ENCODE measurements around the gene GJA9. TPM values are rescaled to one million over a fixed set of nuclear protein-coding genes. Genes with fewer than 3 reads are reported as not detected.
"Not testable (repeated sequence)": the region's sequence is repeated elsewhere in the genome, so short reads cannot be mapped to it uniquely, and the experiment has no call there.

Gene GJA9
- polyA plus RNA-seq (ENCODE audit: insufficient read length) = 0.76 TPM
- long read RNA-seq, donor 1 = 0 reads
- long read RNA-seq, donor 2, partial matches to known transcripts = 0 of 4 reads
- long read RNA-seq, donor 2, other reads (novel, unspliced or antisense) = 0 of 4 reads
- long read RNA-seq, donor 3 = 0 reads
- long read RNA-seq, donor 4 = 0 reads
- long read RNA-seq, donor 5 = 0 reads
- long read RNA-seq, donor 6 = 0 reads
- long read RNA-seq, donor 7, partial matches to known transcripts = 0 of 1 reads
- long read RNA-seq, donor 7, other reads (novel, unspliced or antisense) = 0 of 1 reads
- long read RNA-seq, donor 8, partial matches to known transcripts = 0 of 1 reads
- long read RNA-seq, donor 8, other reads (novel, unspliced or antisense) = 0 of 1 reads

DNA sequence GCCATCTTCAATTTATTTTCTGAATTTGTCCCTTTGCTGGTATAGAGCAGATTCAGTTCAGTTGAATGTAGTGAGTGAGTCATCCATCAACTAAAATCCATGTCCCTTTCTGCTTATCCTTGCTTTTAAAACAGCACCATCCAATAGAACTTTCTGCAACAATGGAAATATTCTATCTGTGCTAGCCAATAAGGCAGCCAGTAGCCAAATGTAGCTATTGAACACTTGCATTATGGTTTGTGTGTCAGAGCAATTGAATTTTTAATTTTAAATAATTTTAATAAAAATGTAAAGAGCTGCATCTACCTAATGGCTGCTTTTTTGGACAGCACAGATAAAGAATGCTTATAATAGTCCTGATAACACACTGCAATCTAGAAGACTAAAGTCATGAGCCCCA is at the start of gene GJA9:
Gene GJA9, minus strand, starts transcription at position 101 of the 400 bp plus-strand sequence. CDS start 5,489 bp downstream, outside the sequence.
- DNase-seq = no peak

DNA sequence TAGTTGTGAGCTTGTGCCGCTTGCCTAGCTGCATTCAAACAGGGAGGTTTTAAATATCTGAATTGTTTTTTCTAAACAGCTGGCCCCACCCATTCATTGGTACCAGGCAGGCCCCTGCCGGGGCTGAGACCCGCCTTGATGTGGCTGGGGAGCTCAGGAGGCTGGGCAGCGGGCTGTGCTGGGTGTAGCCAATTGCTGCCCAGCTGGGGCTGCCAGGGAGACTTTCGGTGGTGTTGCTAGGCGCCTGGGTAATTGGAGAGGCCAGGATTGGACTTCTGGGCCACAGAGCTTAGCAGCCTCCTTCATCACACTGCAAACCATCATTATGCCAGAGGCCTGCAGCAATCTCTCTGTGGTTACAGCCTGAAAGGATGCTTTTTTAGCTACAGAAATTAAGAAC is 48.1 kb upstream of the GJA9 start:
- DNase-seq = no peak

DNA sequence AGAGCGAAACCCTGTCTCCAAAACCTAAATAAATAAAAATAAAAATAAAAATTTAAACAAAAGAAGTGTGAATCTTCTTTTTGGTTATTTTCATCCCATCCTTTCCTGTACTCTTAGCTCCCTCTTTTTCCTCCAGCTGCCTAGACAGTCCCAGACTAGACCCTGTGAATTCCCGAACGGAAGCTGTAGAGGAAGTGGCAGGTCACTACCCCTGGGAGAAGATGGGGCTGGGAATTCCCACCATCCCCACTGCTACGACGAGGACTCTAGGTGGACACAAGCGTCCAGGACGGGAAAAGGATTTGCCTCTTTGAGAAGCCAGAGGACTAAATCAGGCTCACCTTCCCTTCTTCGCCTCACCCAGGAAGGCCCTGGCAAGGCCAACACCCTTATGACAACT is 47.7 kb upstream of the GJA9 start:
- DNase-seq = no peak

DNA sequence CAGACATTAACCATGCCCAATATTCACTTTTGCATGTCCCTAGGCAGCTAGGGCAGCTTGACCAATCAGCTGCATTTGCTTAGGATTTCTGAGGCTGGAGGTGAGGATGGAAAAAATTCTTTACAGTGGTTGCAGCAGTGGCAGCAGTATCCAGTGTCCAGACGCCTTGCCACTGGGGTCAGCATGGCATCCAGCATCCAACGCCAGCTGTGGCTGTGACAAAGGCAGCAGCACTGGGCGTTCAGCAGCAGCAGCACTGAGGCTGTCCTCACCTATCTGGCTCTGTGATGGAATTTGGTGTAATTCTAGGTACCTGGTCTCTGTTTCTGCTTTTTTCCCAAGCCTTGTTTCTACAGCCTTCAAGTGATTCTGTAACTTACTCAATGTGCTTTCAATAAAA is 44.7 kb upstream of the GJA9 start:
- DNase-seq = no peak

DNA sequence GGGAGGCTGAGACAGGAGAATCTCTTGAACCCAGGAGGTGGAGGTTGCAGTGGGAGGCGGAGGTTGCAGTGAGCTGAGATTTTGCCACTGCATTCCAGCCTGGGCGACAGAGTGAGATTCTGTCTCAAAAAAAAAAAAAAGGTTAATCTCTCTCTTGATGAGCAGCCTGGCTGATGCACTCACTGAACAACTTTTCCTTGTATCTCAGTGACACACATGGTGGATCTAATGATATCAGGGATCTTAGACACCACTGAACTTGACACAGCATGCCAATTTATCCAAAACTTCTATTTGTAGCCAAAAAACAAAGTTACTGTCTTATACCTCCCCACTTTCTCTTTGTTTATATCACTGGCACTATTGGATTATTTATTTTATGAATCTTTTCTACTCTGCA is 44.0 kb upstream of the GJA9 start:
- no peak for DNase-seq

DNA sequence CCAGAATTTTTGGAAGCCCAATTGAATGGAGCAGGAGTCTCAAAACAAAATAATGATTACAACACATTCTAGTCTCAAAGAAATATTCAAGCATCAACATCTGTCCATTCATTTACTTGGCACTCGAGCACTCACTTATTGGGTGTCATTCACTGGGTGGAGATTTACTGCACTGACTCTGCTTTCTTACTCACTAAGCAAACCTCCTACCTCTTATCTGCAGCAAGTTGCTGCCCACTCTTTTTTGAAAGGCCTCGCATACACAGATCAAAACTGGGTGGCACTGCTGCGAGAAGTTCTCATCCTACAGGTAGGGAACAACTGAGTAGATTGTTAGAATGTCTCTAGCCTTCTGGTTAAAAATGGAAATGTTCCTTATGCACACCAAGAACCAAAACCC is 42.2 kb upstream of the GJA9 start:
- no peak for DNase-seq

DNA sequence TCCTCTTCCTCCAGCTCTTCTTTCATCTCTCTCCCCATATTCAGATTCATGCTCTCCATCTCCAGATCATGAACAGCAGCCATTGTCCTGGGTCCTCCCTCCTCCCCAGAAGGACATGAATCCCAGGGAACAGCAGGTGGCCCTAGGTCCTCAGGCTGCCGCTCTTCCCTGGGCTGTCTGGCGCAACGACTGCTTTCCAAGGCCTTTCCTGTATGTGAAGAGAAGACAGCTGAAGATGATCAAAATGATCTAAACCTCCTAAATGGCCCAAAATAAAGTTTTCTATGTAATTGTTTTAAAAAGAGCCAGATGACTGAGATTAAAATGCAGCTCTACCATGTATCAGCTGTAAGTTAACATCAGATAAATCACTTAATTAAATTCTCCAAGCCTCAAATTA is 37.7 kb upstream of the GJA9 start:
- no peak for DNase-seq

DNA sequence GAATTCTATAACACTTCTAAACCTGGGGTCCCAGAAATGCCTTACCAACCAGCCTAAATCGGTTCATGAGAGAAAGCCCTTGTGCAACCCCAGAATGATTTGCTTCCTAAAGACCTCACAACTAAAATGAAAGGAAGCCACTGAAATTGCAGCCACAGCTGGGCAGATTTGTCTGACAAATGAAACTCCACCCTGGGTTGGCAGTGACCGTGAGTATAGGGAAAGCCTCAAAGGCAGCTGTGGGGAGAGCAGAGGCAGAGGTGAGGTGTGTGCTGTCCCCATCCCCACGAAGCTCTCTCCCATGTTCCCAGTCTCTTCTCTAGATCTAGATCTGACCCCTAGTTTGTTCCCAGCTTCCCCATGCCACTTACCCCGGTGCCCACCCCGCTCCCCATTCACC is 37.2 kb upstream of the GJA9 start:
- DNase-seq = no peak

DNA sequence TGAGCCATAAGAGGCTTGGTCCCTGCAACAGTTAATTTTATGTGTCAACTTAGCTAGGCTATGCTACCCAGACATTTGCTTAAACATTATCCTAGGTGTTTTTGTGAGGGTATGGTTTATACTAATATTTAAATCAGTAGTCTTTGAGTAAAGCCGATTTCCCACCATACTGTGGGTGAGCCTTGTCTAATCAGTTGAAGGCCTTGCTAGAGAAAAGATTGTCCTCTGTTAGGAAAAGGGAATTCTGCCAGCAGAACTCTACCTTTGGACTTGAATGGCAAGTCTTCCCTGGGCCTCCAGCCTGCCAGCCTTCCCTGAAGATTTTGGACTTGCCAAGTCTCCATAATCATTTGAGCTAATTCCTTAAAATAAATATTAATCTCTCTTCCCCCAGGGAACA is 36.4 kb upstream of the GJA9 start:
- DNase-seq = no peak

DNA sequence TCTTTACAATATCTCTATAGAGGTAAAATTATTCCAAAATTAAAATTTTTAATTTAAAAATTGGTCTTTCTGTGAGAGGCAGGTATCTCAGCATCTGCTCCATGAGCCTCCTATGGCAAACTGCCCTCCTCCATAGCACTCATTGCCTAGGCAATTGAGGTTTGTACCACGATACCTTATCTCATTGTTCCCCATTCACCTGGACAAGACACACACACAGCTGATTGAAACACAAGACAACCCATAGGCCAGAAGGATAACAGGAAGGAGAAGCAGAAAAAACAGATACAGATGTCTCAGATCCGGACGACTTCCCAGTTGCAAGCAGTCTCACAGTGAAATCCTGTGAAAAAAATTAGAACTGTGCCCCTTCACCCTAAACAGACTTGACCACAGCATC is 36.0 kb upstream of the GJA9 start:
- DNase-seq = no peak

DNA sequence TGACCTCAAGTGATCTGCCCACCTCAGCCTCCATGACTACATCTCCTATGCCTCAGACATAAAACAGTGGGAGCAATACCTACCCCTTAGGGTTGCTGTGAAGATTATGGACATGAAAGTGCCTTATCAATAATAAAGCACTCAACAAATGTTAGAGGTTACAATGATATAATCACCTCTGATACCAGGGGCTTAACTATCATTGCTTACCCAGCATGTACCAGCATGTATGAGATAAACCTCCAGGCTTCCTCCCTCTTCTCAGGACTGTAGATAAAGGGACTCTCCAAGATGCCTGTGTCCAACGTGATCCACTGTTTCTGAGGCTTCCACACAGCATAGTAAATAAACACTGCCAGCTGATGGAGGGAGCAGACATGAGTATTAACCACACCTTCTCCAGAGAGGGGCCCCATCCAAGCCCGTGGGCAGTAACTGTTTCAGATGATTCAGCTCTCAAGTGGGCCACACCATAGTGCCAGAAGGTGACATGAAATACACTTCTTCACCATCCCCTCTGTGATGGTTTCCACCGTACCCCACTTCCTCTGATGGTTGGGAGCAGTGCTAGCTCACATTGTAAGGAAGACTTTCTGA is 34.1 kb upstream of the GJA9 start:
- DNase-seq = no peak

DNA sequence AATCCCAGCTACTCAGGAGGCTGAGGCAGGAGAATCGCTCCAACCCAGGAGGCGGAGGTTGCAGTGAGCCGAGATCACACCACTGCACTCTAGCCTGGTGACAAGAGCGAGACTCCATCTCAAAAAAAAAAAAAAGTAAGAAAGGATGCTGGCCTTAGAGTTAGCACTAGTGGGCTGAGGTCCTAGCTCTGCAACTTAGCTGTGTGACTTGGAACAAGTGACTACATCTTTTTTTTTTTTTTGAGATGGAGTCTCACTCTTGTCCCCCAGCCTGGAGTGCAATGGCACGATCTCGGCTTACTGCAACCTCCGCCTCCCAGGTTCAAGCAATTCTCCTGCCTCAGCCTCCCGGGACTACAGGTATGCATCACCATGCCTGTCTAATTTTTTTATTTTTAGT is 33.5 kb upstream of the GJA9 start:
- DNase-seq = not testable (repeated sequence)

DNA sequence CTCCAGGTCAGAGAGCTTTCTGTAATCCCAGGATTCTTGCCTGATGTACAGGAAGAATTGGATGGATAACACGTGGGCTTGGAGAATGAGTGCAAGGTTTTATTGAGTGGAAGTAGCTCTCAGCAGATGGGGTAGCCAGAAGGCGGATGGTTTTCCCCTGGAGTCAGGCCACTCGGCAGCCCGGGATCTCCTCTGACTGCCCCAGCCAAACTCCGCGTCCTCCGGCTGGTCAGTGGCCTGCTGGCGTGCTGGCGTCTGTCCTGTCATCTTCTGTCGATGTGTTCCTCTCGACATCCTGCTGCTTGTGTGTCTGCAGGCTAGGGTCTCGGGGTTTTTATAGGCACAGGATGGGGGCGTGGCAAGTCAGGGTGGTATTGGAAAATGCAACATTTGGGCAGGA is 27.4 kb upstream of the GJA9 start:
- DNase-seq = no peak

DNA sequence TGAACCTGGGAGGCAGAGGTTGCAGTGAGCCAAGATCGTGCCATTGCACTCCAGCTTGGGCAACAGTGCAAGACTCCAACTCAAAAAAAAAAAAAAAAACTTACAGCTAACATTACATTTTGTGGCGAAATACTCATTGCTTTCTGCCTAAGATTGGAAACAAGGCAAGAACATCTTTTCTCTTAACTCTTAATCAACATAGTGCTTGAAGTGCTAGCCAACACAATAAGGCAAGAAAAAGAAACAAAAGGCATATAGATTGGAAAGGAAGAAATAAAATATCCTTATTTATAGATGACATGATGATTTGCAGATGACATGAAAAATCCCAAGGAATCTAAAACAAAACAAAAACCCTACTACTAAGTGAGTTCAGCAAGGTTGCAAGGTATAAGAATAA is 24.6 kb upstream of the GJA9 start:
- DNase-seq = no peak

DNA sequence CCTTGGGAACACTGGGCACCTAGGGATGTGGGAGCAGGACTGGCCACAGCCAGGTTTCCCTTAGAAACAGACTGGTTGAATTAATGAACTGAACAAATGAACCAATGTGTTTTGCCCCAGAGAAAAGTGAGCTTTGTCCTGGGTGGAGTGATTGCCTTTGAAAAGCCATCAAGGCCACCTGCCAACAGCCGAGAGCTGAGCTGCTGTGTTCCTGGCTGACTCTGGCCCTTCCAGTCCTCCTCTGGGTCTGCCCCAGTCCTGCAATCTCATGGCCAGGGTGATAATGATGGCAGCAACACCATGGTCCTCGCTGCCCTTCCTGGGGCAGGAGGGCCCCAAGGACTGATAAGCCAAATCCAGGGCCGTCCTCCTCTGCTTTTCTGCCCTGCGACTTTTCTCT is 18.2 kb upstream of the GJA9 start:
- DNase-seq = no peak

DNA sequence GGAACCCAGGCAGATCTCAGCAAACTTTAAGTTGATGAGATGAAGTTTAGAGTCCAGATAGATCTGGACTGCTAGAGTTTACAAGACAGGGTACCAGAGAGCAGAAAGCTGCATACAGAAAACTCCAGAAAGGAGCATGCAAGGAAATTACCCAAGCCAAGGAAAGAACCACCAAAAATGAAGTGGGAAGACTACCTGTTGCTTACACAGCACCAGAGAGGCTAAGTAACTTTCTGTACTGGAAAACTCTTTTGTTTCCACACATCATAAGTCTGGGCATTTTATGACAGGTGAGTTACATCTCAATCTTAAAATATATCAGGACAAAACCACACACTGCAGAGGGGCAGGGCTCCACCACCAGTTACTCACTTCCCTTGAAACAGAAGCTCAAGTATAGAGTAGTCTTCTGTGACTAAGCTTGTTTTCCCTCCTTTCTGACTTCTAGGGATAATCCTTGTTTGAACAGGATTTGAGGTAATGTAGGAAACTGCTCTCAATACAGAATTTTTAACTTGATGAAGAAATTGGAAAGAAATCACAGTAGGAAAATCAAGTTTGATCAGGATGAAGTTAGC is 17.4 kb upstream of the GJA9 start:
- no peak for DNase-seq

DNA sequence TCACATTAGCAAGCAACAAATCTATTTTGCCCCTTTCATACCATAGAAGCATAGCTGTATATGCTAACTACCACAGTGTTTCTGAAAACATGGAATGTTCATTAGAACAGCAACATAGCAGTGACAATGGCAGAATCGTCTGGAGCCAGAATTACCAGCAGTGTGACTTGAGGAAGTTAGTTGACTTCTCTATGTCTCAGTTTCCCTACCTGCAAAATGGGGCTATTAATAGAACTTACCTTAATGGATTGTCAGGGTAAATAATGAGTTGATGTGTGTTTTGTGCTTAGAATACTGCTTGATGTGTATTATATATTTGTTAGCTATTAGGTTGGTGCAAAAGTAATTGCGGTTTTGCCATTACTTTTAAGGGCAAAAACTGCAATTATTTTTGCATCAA is 14.8 kb upstream of the GJA9 start:
- DNase-seq = no peak

DNA sequence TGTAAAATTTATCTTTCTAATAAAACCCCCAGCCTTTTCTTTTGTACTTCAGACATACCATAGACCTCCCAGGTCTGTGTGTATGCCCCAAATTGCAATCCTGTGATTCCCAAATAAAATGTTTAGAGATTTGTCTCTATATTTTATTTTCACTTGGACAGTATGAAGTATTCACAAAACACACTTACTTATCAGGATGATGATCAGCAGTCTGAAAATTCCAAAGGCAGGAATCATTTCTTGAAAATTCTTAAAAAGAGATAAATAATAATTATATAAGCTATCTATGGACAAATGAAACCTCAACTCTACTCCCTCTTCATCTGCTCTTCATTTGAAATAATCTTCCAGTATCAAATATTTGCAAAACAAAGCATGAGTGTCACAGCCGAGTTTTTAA is 11.6 kb upstream of the GJA9 start:
- DNase-seq = no peak

DNA sequence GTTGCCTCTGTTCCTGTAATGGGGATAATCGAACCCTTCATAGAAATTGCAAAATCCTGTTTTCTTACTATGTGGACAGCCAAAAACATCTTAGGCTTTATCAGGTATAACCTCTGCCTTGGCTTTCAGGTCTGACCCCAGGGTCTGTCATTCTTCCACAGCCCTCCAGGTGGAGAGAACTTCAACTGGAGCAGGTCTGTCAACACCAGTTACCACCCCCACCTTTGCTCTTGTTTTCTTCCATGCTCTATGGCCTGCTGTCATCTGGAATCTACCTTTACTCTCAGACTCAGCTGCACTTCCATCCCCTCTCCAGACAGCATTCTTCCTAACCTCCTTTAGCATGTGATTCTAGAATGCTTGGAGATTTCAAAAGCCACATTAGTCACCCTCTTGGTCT is 10.4 kb upstream of the GJA9 start:
- DNase-seq = no peak

DNA sequence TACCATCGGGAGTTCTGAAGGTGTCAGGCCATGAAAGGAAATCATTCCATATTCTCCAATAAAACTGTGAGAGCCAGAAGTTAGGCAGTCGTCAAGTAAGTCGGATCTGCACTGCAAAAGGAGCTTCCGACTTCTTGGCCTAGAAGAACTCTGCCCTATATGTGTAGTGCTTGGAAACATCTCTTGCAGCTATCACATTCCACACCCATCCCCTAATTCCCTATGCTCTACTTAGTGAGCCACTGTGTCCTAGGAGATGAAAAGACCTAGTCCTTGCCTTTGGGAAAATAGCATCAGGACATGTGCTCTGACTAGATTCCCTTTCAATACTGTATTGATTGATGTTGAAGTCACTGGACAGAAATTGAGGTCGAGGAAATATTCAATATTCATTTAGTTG is 8.2 kb upstream of the GJA9 start:
- no peak for DNase-seq

DNA sequence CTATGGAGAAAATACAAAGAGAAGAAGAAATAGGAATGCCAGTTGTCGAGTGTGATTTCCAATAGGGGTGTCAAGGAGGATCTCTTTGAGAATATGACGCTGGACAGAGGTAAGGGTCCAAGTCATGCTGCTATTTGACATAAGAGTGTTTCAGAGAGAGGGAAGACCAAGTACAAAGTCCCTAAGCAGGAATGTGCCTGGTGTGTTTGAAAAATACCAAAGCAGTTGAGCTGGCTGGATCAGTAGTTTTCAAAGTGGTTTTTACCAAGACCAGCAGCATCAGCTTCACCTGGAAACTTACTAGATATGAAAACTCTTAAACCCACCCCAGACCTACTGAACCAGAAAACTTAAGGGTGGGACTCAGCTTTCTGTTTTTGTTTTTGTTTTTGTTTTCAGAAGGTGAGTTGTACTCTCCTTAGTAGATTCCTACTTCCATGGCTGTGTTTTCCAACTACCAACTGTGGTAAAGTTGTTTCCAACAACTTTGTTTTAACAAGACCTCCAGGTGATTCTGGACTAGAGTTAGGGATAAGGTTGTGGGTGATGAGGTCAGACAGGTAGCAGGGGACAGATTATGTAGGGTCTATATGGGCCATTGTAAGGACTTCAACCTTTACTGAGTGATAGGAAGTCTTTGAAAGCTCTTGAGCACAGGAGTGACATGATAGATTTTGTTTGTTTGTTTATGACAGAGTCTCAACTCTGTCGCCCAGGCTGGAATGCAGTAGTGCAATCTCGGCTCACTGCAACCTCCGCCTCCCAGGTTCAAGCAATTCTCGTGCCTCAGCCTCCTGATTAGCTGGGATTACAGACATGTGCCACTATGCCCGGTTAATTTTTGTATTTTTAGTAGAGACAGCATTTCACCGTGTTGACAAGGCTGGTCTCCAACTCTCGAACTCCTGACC is 7.3 kb upstream of the GJA9 start:
- no peak for DNase-seq

DNA sequence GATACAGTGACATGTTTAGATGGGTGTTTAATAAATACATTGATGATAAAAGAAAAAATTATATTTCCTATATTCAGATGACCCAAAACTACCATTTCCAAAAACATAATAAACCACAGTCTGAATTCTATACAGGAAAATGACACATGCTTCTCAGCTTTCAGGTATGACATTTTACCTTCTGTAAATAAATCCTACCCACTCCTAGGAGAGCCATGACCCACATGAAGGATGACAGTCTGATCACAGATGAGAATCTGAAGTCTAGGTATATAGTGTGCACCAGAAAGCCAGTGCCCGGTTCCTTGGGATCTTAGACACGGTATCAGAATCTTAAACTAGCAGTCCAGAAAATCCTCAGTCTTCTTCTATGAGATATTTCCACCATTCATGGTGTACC is 3.7 kb upstream of the GJA9 start:
- no peak for DNase-seq

DNA sequence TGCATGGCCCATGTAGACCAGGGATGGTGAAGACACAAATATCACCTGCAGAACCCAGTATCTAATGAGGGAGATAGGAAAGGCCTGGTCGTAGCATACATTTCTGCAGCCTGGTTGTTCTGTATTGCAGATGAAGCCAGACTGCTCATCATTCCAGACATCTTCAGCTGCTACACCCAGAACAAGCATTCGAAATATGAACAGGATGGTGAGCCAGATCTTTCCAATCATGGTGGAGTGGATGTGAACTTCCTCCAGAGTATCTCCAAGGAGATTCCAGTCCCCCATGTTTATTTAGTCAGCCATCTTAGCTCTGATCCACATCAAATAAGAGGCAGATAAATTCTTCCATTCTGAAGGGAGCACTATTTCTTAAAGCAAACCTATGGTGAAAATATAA is 5.6 kb downstream of the GJA9 start:
- DNase-seq = no peak

Data from left kidney (tissue), 8 donors.